ENCODE measurements around the gene EIF4H.

DNA sequence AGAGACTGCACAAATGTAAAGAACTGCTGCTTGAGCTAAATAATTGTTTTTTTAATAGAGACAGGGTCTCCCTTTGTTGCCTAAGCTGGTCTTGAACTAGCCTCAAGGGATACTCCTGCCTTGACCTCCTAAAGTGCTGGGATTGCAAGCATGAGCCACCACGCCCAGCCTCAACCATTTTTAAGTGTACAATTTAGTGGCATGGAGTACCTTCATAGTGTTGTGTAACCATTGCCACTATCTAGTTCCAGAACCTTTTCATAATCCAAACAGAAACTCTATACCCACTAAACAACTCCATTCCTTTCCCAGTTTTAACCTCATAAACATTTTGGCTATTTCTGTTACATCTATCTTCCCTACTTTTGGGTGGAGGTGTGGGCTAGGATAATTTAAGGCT is 6.7 kb downstream of the EIF4H start:
- TF ChIP-seq, protein P1, sequence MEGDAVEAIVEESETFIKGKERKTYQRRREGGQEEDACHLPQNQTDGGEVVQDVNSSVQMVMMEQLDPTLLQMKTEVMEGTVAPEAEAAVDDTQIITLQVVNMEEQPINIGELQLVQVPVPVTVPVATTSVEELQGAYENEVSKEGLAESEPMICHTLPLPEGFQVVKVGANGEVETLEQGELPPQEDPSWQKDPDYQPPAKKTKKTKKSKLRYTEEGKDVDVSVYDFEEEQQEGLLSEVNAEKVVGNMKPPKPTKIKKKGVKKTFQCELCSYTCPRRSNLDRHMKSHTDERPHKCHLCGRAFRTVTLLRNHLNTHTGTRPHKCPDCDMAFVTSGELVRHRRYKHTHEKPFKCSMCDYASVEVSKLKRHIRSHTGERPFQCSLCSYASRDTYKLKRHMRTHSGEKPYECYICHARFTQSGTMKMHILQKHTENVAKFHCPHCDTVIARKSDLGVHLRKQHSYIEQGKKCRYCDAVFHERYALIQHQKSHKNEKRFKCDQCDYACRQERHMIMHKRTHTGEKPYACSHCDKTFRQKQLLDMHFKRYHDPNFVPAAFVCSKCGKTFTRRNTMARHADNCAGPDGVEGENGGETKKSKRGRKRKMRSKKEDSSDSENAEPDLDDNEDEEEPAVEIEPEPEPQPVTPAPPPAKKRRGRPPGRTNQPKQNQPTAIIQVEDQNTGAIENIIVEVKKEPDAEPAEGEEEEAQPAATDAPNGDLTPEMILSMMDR (IDR thresholded peaks at IDR 0.05) = no peak
- TF ChIP-seq EZH2phosphoT487 (IDR thresholded peaks at IDR 0.05) (no peak), EZH2 (IDR thresholded peaks at IDR 0.05) (no peak)
